ENCODE measurements around the gene THEM5.

DNA sequence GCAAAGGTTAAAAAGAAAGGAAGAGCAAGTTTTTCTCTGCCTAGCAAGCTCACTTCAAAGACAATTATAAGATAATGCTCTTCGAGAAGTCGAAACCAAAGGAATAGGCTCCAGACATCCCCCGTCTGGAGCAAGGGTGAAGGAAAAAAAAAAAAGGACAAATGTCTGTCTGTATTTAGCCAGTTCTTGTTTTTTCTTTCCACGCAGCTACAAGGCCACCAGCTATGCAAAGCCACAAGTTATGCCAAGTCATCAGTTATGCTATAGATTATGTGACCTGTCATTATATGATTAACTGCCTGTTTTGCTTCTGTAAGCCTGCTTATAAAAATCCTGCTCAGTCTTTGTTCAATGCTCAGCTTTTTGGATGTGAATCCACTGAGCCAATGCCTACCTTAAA lies 2.4 kb upstream of the THEM5 start:
- TF ChIP-seq CTCF (IDR thresholded peaks at IDR 0.05; ENCODE audit: low read length) (no peak), EZH2 (optimal IDR thresholded peaks at IDR 0.05; ENCODE audit: low read depth, low read length) (no peak)

Data from MM.1S (cell line).